Measurements from ENCODE around the gene ERN1. TPM values are rescaled to one million over a fixed set of nuclear protein-coding genes. Genes with fewer than 3 reads are reported as not detected.
"Not testable (repeated sequence)": the region's sequence is repeated elsewhere in the genome, so short reads cannot be mapped to it uniquely, and the experiment has no call there.

The ERN1 gene
- total and polyA plus RNA-seq, 7 donors, result 1.2 to 9.4 (median 7.4) TPM

DNA sequence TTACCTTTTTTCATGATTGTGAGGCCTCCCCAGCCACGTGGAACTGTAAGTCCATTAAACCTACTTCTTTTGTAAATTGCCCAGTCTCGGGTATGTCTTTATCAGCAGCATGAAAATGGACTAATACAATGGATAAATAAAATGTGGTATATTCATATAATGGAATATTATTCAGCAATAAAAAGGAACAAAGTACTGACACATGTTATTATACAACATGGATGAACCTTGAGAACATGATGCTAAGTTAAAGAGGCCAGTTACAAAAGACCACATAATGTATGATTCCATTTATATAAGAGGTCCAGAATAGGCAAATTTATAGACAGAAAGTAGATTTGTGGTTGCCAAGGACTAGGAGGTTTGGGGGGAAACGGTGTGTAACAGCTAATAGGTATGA, 5.3 kb downstream of the ERN1 start:
- no peaks in the 10 kb centered on the region for H3K36me3 ChIP-seq
- no peak overlapping the region for H3K4me3 ChIP-seq
- intact Hi-C loops (cut with DNase I), result loop anchor here (5.0 kb wide), 1 partner anchor 677 kb away; the partner anchor contains the start of gene CYB561
- H3K27ac ChIP-seq, result no peak overlapping the region
- H3K9me3 ChIP-seq, result no peaks in the 10 kb centered on the region
- DNase-seq, result no peak
- no peak for TF ChIP-seq EP300 (IDR thresholded peaks at IDR 0.05)
- no peak for TF ChIP-seq POLR2AphosphoS5 (IDR thresholded peaks at IDR 0.05)
- TF ChIP-seq, protein P1, sequence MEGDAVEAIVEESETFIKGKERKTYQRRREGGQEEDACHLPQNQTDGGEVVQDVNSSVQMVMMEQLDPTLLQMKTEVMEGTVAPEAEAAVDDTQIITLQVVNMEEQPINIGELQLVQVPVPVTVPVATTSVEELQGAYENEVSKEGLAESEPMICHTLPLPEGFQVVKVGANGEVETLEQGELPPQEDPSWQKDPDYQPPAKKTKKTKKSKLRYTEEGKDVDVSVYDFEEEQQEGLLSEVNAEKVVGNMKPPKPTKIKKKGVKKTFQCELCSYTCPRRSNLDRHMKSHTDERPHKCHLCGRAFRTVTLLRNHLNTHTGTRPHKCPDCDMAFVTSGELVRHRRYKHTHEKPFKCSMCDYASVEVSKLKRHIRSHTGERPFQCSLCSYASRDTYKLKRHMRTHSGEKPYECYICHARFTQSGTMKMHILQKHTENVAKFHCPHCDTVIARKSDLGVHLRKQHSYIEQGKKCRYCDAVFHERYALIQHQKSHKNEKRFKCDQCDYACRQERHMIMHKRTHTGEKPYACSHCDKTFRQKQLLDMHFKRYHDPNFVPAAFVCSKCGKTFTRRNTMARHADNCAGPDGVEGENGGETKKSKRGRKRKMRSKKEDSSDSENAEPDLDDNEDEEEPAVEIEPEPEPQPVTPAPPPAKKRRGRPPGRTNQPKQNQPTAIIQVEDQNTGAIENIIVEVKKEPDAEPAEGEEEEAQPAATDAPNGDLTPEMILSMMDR (IDR thresholded peaks at IDR 0.05), result no peak
- no peak for TF ChIP-seq POLR2A (IDR thresholded peaks at IDR 0.05)
- peaks cover 0 to 27% (median 9%) of the 10 kb centered on the region in 4 donors for H3K4me1 ChIP-seq
- no peaks in the 10 kb centered on the region for H3K27me3 ChIP-seq
- 94 to 98% methylated on average over 3 of the region's 3 CpGs for WGBS, 2 donors

DNA sequence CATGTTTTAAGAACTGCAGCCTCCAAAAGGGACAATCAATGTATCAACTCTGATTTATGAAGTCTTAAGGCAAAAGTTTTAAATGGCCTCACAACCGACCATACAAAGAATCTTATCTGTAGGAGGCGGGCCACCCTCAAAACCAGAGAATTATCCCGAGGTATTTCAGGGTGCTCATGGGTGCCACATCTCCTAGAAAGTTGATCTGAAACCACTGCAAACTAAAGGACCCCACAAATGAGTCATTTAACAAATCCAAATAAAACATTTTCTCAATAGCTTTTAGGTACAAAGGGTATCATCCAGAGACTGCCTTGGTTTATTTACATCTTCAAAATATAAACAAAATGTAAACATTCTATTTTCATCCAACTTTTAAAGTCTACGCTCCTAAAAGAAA, 6.8 kb downstream of the ERN1 start:
- intact Hi-C loops (cut with DNase I), result no loop called here
- WGBS, 2 donors, result 65 to 77% methylated on average over 4 of the region's 4 CpGs
- Histone ChIP-seq H3K36me3 (no peaks in the 10 kb centered on the region), H3K27me3 (no peaks in the 10 kb centered on the region), H3K4me1 (peaks cover 2 to 26% (median 9%) of the 10 kb centered on the region in 4 donors), H3K4me3 (no peak overlapping the region), H3K27ac (no peak overlapping the region), H3K9me3 (no peaks in the 10 kb centered on the region)
- TF ChIP-seq POLR2A (IDR thresholded peaks at IDR 0.05) (no peak), POLR2AphosphoS5 (IDR thresholded peaks at IDR 0.05) (no peak), EP300 (IDR thresholded peaks at IDR 0.05) (no peak)
- TF ChIP-seq, protein P1 (IDR thresholded peaks at IDR 0.05), result no peak
- no peak for DNase-seq

- H3K4me3 ChIP-seq; H3K27ac ChIP-seq; H3K36me3 ChIP-seq; intact Hi-C loops (cut with DNase I); H3K9me3 ChIP-seq; DNase-seq; H3K27me3 ChIP-seq: not testable (repeated sequence)
- peaks cover 2 to 24% (median 15%) of the 10 kb centered on the region in 4 donors for H3K4me1 ChIP-seq
- 77 to 91% methylated on average over 13 of the region's 13 CpGs for WGBS, 2 donors
These were observed 8.8 kb downstream of the ERN1 start for GRCh38 chr17:64120972-64121786.

GRCh38 chr17:64120159-64120810, 9.7 kb downstream of the ERN1 start:
- no peaks in the 10 kb centered on the region for H3K27me3 ChIP-seq
- intact Hi-C loops (cut with DNase I), result no loop called here
- TF ChIP-seq, protein P1 (IDR thresholded peaks at IDR 0.05), result no peak
- TF ChIP-seq POLR2AphosphoS5 (IDR thresholded peaks at IDR 0.05), result no peak
- no peak for TF ChIP-seq POLR2A (IDR thresholded peaks at IDR 0.05)
- no peak for TF ChIP-seq EP300 (IDR thresholded peaks at IDR 0.05)
- H3K27ac ChIP-seq, result no peak overlapping the region
- H3K4me3 ChIP-seq, result no peak overlapping the region
- no peaks in the 10 kb centered on the region for H3K9me3 ChIP-seq
- H3K4me1 ChIP-seq, result peaks cover 2 to 19% (median 15%) of the 10 kb centered on the region in 4 donors
- no peaks in the 10 kb centered on the region for H3K36me3 ChIP-seq
- no peak for DNase-seq
- 82 to 84% methylated on average over 3 of the region's 3 CpGs for WGBS, 2 donors
